Fibroblast of lung (primary cell): ENCODE measurements around the gene SPON1. TPM values are rescaled to one million over a fixed set of nuclear protein-coding genes. Genes with fewer than 3 reads are reported as not detected.

Experiments used
- DNase-seq, 2 donors: peaks; one replicate each; pipeline versions ENCODE4 v3.0.0 to v3.0.0-alpha.2; 2010; ENCODE audit warnings: low read depth in 2 of 2
- H2AFZ ChIP-seq: 2 replicates; pipeline ENCODE4 v1.5.1; 2012; ENCODE audit warnings: low read length, control low read depth, inconsistent platforms
- H3K27ac ChIP-seq: 2 replicates; pipeline ENCODE4 v1.5.1; 2011; ENCODE audit warnings: low read length, control low read depth; ENCODE audit not compliant: insufficient read depth
- H3K27me3 ChIP-seq: 2 replicates; pipeline ENCODE4 v1.5.1; 2011; ENCODE audit warnings: mild to moderate bottlenecking, low read length; ENCODE audit not compliant: control insufficient read depth, insufficient read depth
- H3K36me3 ChIP-seq: 2 replicates; pipeline ENCODE4 v1.5.1; 2011; ENCODE audit warnings: low read length; ENCODE audit not compliant: control insufficient read depth, insufficient read depth
- H3K4me1 ChIP-seq: 2 replicates; pipeline ENCODE4 v1.5.1; 2011; ENCODE audit warnings: low read length; ENCODE audit not compliant: control insufficient read depth, insufficient read depth; ENCODE audit errors: extremely low read depth
- H3K4me2 ChIP-seq: 2 replicates; pipeline ENCODE4 v1.5.1; 2011; ENCODE audit warnings: low read length, control low read depth; ENCODE audit not compliant: insufficient read depth; ENCODE audit errors: extremely low read depth
- H3K4me3 ChIP-seq, 4 experiments: fragments of 200-600 bp in 1 of 4; sonication (generic) in 1 of 4; replicated peaks in 1 of 4; 2 replicates each; pipeline ENCODE4 v1.5.1; 2011 to 2016; ENCODE audit warnings: low read length in 4 of 4, low read depth in 3 of 4, mild to moderate bottlenecking in 3 of 4, control low read depth in 2 of 4, inconsistent platforms in 1 of 4, mixed read lengths in 1 of 4; ENCODE audit not compliant: insufficient read depth in 1 of 4; ENCODE audit errors: control extremely low read depth in 1 of 4
- H3K79me2 ChIP-seq: 2 replicates; pipeline ENCODE4 v1.5.1; 2012; ENCODE audit warnings: mild to moderate bottlenecking, low read length, inconsistent platforms; ENCODE audit not compliant: control insufficient read depth, insufficient read depth
- H3K9ac ChIP-seq: 2 replicates; pipeline ENCODE4 v1.5.1; 2011; ENCODE audit warnings: mild to moderate bottlenecking, low read length, control low read depth; ENCODE audit not compliant: insufficient read depth
- H3K9me3 ChIP-seq: 2 replicates; pipeline ENCODE4 v1.5.1; 2012; ENCODE audit warnings: low read depth, low read length; ENCODE audit not compliant: control insufficient read depth, insufficient read depth
- H4K20me1 ChIP-seq: 2 replicates; pipeline ENCODE4 v1.5.1; 2011; ENCODE audit warnings: low read length; ENCODE audit not compliant: control insufficient read depth, insufficient read depth; ENCODE audit errors: extremely low read depth
- CTCF ChIP-seq, 2 donors: IDR thresholded peaks in 1 of 2; conservative IDR thresholded peaks in 1 of 2; 1 replicate in 1 of 2; 2 replicates in 1 of 2; pipeline ENCODE4 v1.5.1; 2011 to 2012; ENCODE audit warnings: low read length in 2 of 2, control low read depth in 1 of 2, inconsistent platforms in 1 of 2, low read depth in 1 of 2, mild to moderate bottlenecking in 1 of 2
- EZH2 ChIP-seq: IDR thresholded peaks from 2 replicates; pipeline ENCODE4 v1.5.1; 2012; ENCODE audit warnings: low read length, control low read depth, mild to moderate bottlenecking; ENCODE audit errors: missing control alignments
- polyA plus RNA-seq, 2 donors: library from polyadenylated mRNA; depleted of rRNA in 1 of 2; stranded (reverse) in 1 of 2; unstranded in 1 of 2; fragments of >200 nt; gene quantifications; 2 replicates each; pipeline ENCODE4 v1.2.1, GENCODE V29; 2011 to 2012; ENCODE audit warnings: missing spikeins in 1 of 2
- total RNA-seq: library from RNA; depleted of rRNA; stranded (reverse); fragments of >200 nt; gene quantifications from 2 replicates; pipeline ENCODE4 v1.2.1, GENCODE V29; 2014

SPON1 gene
- total and polyA plus RNA-seq, 2 donors (not counting 1 experiment from before 2014, with no cell fraction given) = 0.45 to 3.5 TPM

- H3K4me1 ChIP-seq = no peaks in the 10 kb centered on the region
- no peak for DNase-seq
- no peak overlapping the region for H3K27ac ChIP-seq
- H2AFZ ChIP-seq = no peak overlapping the region
- H4K20me1 ChIP-seq = no peaks in the 10 kb centered on the region
- H3K9me3 ChIP-seq = no peaks in the 10 kb centered on the region
- H3K4me3 ChIP-seq = no peak overlapping the region
- no peaks in the 10 kb centered on the region for H3K79me2 ChIP-seq
- no peaks in the 10 kb centered on the region for H3K27me3 ChIP-seq
- no peak overlapping the region for H3K4me2 ChIP-seq
- no peaks in the 10 kb centered on the region for H3K36me3 ChIP-seq
- no peak overlapping the region for H3K9ac ChIP-seq
- TF ChIP-seq CTCF (conservative IDR thresholded peaks at IDR 0.05 in 1 of 2, IDR thresholded peaks at IDR 0.05 in 1 of 2; ENCODE audit: low read depth in 1 of 2, low read length in 2 of 2) (no peak), EZH2 (no peak)
These were observed 138.9 kb downstream of the SPON1 start for GRCh38 chr11:14101388-14101787.

GRCh38 chr11:14102766-14103165 is 140.2 kb downstream of the SPON1 start:
- H3K36me3 ChIP-seq = no peaks in the 10 kb centered on the region
- H3K4me1 ChIP-seq = no peaks in the 10 kb centered on the region

GRCh38 chr11:14105446-14105845 is 142.9 kb downstream of the SPON1 start:
- no peak overlapping the region for H3K9ac ChIP-seq
- no peak overlapping the region for H3K27ac ChIP-seq
- DNase-seq = no peak
- H3K9me3 ChIP-seq = no peaks in the 10 kb centered on the region
- no peak overlapping the region for H2AFZ ChIP-seq
- TF ChIP-seq CTCF (conservative IDR thresholded peaks at IDR 0.05 in 1 of 2, IDR thresholded peaks at IDR 0.05 in 1 of 2; ENCODE audit: low read depth in 1 of 2, low read length in 2 of 2) = no peak
- no peak for TF ChIP-seq EZH2
- no peaks in the 10 kb centered on the region for H3K36me3 ChIP-seq
- no peaks in the 10 kb centered on the region for H4K20me1 ChIP-seq
- H3K4me3 ChIP-seq = no peak overlapping the region
- H3K27me3 ChIP-seq = no peaks in the 10 kb centered on the region
- no peaks in the 10 kb centered on the region for H3K4me1 ChIP-seq
- H3K4me2 ChIP-seq = no peak overlapping the region
- H3K79me2 ChIP-seq = no peaks in the 10 kb centered on the region

More at GRCh38 chr11:14102766-14103165, 140.2 kb downstream of the SPON1 start:
- H3K9ac ChIP-seq = no peak overlapping the region
- H3K27me3 ChIP-seq = no peaks in the 10 kb centered on the region
- DNase-seq = no peak
- no peak overlapping the region for H3K4me2 ChIP-seq
- no peaks in the 10 kb centered on the region for H4K20me1 ChIP-seq
- no peak overlapping the region for H3K4me3 ChIP-seq
- H3K9me3 ChIP-seq = no peaks in the 10 kb centered on the region
- H3K27ac ChIP-seq = no peak overlapping the region
- H2AFZ ChIP-seq = no peak overlapping the region
- no peaks in the 10 kb centered on the region for H3K79me2 ChIP-seq
- no peak for TF ChIP-seq EZH2
- TF ChIP-seq CTCF (conservative IDR thresholded peaks at IDR 0.05 in 1 of 2, IDR thresholded peaks at IDR 0.05 in 1 of 2; ENCODE audit: low read depth in 1 of 2, low read length in 2 of 2) = no peak
